GM12891 (cell line): ENCODE data around the gene ZNF548.

Experiments used
- POLR2A ChIP-seq: IDR thresholded peaks from 2 replicates; pipeline ENCODE4 v1.6.1; 2011; ENCODE audit warnings: low read depth, low read length, control low read depth
- POLR2AphosphoS5 ChIP-seq: IDR thresholded peaks from 2 replicates; pipeline ENCODE4 v1.6.1; 2011; ENCODE audit warnings: low read depth, low read length, control low read depth
- SPI1 ChIP-seq: IDR thresholded peaks from 2 replicates; pipeline ENCODE4 v1.6.1; 2011; ENCODE audit warnings: low read depth, low read length, control low read depth
- TAF1 ChIP-seq: IDR thresholded peaks from 2 replicates; pipeline ENCODE4 v1.6.1; 2011; ENCODE audit warnings: low read depth, low read length, control low read depth

DNA sequence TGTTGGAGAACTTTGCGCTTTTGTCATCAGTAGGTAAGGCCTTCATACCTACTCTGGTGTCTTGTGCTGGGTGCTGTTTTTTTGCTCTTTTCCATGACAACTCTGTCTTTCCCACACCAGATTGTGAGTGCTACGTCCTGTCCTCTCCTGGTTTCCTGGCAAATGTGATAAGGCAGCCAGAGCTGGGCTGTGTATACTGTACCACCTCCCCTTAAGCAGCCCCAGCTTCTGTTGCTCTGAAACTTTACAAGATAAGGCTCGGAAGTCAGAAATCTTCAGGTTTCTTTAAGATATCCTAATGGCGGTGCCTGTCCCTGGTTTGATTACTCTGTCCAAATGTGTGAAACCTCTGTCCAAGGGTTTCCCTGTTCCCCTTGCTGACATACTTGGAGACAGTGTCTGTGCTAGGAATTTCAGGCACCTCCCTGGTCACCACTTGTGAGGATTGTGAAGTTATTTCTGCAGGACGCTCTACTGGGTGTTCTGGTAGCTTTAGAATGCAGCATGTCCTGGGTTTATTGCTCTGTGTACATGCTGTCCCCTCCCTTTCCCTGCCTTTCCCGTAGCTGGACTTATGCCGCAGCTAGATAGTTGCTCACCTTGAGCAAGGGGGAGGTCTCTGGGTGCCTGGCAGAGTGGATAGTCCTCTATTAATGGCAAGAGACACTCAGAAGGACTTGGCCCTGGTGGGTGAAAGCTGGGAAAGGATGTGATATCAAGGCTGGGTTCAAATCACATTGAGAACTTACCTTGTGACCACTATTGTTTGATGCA is 52.5 kb downstream of the ZNF548 start:
- TF ChIP-seq POLR2A (no peak), POLR2AphosphoS5 (no peak), SPI1 (no peak), TAF1 (no peak)
